Measurements from ENCODE around the gene CSNK1D.
"Not testable (repeated sequence)": the region's sequence is repeated elsewhere in the genome, so short reads cannot be mapped to it uniquely, and the experiment has no call there.

CSNK1D gene

GRCh38 chr17:82212331-82213250 lies 60.9 kb downstream of the CSNK1D start, which contains the start of gene CCDC57:
Gene CCDC57 (minus strand): TSS chr17:82212842. CDS start chr17:82201944, 10,898 bp downstream.
- DNase-seq, result peak; percentile 74

- DNase-seq, result not testable (repeated sequence)
Measured at GRCh38 chr17:82210655-82211054, 62.8 kb downstream of the CSNK1D start.

GRCh38 chr17:82205720-82206508 lies 67.6 kb downstream of the CSNK1D start:
- peak; percentile 82 for DNase-seq

- DNase-seq, result peak; percentile 76
Measured at GRCh38 chr17:82204831-82205719, 68.4 kb downstream of the CSNK1D start.

- DNase-seq, result no peak
Measured at GRCh38 chr17:82203920-82204319, 69.6 kb downstream of the CSNK1D start.

GRCh38 chr17:82202981-82203380 lies 70.5 kb downstream of the CSNK1D start:
- DNase-seq, result no peak

GRCh38 chr17:82201498-82201910 lies 72.0 kb downstream of the CSNK1D start:
- no peak for DNase-seq

DNA sequence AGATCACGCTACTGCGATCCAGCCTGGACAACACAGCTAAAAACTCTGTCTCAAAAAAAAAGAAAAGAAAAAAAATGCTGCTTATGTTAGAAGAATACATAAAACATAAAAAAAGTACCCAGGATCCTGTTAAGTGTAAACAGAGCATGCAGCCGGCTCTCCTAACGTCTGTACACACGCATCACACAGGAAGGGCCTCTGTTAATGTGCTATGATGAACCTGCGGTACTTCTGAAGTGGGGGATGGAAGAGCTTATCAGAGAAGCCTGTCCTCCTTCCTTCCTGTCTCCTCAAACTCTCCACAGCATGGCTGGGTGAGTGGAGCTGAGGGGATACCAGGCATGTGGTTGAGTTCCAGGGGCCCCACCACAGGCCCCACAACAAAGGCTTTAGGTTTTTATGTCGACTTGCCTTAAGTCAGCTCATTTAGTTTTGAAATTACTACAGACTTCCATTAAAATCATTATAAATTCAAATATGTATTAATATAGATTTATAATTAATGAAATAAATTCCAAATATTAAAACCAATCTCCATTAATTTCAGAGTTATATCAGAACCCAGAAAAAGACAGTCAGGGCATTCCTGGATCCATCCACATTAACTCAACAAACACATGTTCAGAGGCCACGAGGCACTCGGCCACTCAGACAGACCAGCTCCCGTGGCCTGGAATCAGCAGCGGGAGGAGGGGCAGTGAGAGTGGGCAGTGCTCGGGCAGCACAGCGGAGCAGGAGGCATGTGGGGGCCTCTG lies 72.6 kb downstream of the CSNK1D start:
- no peak for DNase-seq

- no peak for DNase-seq
Measured at GRCh38 chr17:82200135-82200534, 73.4 kb downstream of the CSNK1D start.

GRCh38 chr17:82199496-82199895 lies 74.0 kb downstream of the CSNK1D start:
- no peak for DNase-seq

- no peak for DNase-seq
Measured at GRCh38 chr17:82198092-82198491, 75.4 kb downstream of the CSNK1D start.

DNA sequence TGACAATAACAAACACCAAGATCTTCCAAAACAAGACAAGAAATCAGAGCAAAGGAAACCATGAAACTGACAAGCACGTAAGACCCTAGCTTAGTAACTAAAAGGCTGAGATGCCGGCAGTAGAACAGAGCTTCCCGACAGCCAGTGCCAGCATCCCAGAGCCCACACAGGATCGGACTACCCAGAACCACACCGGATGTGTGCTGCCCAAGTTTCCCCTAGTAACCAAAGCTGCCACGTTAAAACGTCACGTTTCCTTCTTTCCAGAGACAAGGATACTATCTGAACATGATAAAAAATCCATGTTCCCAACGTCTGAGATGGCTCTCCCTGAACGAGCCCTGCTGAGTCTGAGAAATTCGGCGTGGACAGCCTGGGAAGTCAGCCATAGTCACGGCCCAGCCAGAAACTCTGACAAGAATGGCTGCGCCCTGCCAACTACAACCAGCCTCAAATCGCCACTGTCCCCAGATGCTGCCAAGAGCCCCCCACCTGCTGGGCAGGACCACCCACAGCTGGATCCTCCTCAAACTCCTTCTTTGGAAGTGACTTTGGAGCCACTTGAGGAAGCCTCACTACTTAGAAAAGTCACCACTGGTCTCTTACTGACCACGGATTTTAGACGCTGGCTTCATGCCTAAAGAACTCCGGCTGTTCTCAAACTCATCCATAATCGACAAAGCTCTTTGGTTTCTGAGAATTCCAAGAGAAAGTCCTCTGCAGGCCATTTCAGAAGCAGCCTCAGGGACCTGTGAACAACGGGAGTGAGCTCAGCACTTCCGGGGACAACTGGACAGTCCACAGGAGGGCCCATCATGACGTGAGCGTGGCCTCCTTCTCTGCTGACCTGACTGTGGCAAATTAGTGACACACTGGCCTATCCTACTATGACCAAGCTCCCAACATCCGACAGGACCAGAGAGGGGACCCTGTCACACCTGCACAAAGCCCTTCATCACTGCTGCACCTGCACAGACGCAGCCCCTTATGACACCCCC lies 77.5 kb downstream of the CSNK1D start:
- DNase-seq, result no peak

DNA sequence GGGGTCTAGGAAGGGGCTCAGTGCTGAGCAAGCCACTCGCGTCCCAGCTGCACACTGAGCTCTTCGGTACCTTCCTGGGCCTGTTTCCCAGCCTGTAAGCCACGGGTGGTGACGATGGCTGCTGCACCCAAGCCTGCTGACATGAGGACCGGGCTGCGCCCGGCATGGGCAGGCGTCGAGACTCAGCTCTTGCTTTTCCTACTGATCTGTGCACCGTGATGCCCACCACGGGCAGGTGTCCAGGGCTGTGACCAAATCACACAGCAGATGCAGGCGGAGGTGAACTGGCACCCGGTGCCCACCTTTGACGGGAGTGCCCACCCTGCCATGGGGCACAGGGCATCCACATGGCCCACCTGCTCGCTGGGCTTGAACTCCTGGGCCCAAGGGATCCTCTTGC lies 78.7 kb downstream of the CSNK1D start:
- no peak for DNase-seq

GRCh38 chr17:82193520-82194220 lies 79.8 kb downstream of the CSNK1D start:
- no peak for DNase-seq

DNA sequence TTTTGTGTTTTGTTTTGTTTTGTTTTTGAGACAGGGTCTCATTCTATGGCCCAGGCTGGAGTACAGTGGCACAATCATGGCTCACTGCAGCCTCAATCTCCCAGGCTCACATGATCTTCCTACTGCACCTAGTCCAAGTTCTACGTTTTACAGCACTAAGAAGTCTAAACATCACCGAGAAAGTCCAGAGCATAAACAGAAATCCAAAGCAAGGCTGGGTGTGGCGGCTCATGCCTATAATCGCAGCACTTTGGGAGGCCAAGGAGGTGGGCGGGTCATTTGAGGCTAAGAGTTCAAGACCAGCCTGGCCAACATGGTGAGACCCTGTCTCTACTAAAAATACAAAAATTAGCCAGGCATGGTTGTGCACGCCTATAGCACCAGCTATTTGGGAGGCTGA lies 80.5 kb downstream of the CSNK1D start:
- DNase-seq, result not testable (repeated sequence)

Measured in fibroblast of skin of right biceps (primary cell).